ENCODE data around the gene GFOD1. TPM values are rescaled to one million over a fixed set of nuclear protein-coding genes. Genes with fewer than 3 reads are reported as not detected.

The GFOD1 gene
- total and polyA plus RNA-seq, 4 donors = 2.6 to 16.8 (median 5.0) TPM

DNA sequence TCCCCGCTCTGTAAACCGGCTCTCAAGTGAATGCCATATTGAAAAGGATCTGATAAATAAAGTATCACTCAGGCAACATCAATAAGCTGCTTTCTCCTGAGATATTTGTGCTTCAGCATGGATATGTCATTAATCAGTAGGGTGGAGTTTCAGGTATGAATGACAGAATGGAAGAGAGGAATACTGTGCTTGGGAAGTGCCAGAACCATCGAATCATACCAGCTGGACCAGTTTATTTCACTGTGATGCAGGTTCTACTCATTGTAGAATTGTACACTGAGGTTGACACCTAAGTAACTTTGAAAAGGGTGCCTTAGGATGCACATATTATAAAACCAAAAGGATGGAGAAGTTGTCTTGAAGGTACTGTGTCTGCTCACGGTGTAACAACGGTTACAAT lies 141.2 kb downstream of the GFOD1 start:
- TF ChIP-seq MAX (IDR thresholded peaks at IDR 0.05) = no peak
- no peak for TF ChIP-seq CTCF (IDR thresholded peaks at IDR 0.05; ENCODE audit: low read depth, low read length, missing input control)
- TF ChIP-seq FOXA2 (IDR thresholded peaks at IDR 0.05) = no peak
- TF ChIP-seq HNF4A (conservative IDR thresholded peaks at IDR 0.05) = no peak
- TF ChIP-seq NR2F2 (IDR thresholded peaks at IDR 0.05) = no peak
- TF ChIP-seq EGR1 (IDR thresholded peaks at IDR 0.05; ENCODE audit: low read depth in 2 of 2) = no peak
- TF ChIP-seq JUND (IDR thresholded peaks at IDR 0.05) = no peak
- no peak for TF ChIP-seq YY1 (IDR thresholded peaks at IDR 0.05)
- no peak for TF ChIP-seq RAD21 (IDR thresholded peaks at IDR 0.05)
- TF ChIP-seq, protein P1, sequence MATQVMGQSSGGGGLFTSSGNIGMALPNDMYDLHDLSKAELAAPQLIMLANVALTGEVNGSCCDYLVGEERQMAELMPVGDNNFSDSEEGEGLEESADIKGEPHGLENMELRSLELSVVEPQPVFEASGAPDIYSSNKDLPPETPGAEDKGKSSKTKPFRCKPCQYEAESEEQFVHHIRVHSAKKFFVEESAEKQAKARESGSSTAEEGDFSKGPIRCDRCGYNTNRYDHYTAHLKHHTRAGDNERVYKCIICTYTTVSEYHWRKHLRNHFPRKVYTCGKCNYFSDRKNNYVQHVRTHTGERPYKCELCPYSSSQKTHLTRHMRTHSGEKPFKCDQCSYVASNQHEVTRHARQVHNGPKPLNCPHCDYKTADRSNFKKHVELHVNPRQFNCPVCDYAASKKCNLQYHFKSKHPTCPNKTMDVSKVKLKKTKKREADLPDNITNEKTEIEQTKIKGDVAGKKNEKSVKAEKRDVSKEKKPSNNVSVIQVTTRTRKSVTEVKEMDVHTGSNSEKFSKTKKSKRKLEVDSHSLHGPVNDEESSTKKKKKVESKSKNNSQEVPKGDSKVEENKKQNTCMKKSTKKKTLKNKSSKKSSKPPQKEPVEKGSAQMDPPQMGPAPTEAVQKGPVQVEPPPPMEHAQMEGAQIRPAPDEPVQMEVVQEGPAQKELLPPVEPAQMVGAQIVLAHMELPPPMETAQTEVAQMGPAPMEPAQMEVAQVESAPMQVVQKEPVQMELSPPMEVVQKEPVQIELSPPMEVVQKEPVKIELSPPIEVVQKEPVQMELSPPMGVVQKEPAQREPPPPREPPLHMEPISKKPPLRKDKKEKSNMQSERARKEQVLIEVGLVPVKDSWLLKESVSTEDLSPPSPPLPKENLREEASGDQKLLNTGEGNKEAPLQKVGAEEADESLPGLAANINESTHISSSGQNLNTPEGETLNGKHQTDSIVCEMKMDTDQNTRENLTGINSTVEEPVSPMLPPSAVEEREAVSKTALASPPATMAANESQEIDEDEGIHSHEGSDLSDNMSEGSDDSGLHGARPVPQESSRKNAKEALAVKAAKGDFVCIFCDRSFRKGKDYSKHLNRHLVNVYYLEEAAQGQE (IDR thresholded peaks at IDR 0.05) = no peak
- TF ChIP-seq GABPA (IDR thresholded peaks at IDR 0.05 in 1 of 2, conservative IDR thresholded peaks at IDR 0.05 in 1 of 2) = no peak
- no peak for TF ChIP-seq TAF1 (conservative IDR thresholded peaks at IDR 0.05)
- no peak for TF ChIP-seq FOXA1 (IDR thresholded peaks at IDR 0.05)
- TF ChIP-seq ZBTB33 (IDR thresholded peaks at IDR 0.05) = no peak
- no peak for TF ChIP-seq SP1 (IDR thresholded peaks at IDR 0.05)
- WGBS = 95% methylated on average over 5 of the region's 5 CpGs
- no peak for DNase-seq (ENCODE audit: low spot score)
- Histone ChIP-seq H3K9ac (ENCODE audit: low read depth in 1 of 2, low read length in 2 of 2) (no peak overlapping the region), H3K27me3 (ENCODE audit: control insufficient read depth in 4 of 4, insufficient read depth in 4 of 4, low read length in 3 of 4) (no peaks in the 10 kb centered on the region), H3K4me1 (ENCODE audit: control insufficient read depth in 4 of 4, insufficient read depth in 4 of 4, low read length in 3 of 4) (no peaks in the 10 kb centered on the region), H3K27ac (ENCODE audit: low read depth in 1 of 2, low read length in 2 of 2) (no peak overlapping the region), H3K36me3 (ENCODE audit: control insufficient read depth in 4 of 4, insufficient read depth in 3 of 4, low read depth in 1 of 4, low read length in 3 of 4) (no peaks in the 10 kb centered on the region), H3K4me3 (ENCODE audit: low read depth in 1 of 3, low read length in 3 of 3) (no peak overlapping the region), H3K9me3 (ENCODE audit: control insufficient read depth in 4 of 4, low read length in 3 of 4) (no peaks in the 10 kb centered on the region)

DNA sequence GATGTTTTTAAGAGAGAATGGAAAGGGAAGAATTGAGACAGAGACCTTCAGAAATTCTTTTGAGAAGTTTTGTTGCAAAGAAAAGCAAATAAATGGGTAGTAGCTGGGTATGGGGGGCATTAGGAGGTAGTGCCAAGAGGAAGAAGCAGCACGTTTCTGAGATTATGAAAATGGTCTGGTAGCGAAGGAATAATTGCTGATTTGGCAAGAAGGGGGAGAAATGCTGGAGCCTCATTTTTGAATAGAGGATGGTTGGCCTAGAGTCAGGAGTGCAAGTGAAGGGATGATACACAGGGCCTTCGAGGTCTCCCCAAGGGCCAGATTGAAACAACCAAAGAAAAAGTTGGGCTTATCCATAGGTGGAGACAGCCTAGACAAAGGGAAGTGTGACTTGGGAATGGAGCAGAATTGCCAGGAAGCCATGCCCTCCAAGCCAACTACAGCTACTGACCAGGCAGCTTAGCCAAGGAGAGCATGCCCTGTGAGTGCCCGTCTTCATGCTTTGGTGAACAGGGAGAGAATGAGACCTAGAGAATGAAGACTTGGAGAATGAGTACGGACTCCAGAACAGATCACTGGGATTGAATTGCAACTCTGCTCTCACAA lies 144.9 kb downstream of the GFOD1 start:
- Histone ChIP-seq H3K9me3 (ENCODE audit: control insufficient read depth in 4 of 4, low read length in 3 of 4) (no peaks in the 10 kb centered on the region), H3K36me3 (ENCODE audit: control insufficient read depth in 4 of 4, insufficient read depth in 3 of 4, low read depth in 1 of 4, low read length in 3 of 4) (no peaks in the 10 kb centered on the region), H3K27me3 (ENCODE audit: control insufficient read depth in 4 of 4, insufficient read depth in 4 of 4, low read length in 3 of 4) (no peaks in the 10 kb centered on the region), H3K9ac (ENCODE audit: low read depth in 1 of 2, low read length in 2 of 2) (no peak overlapping the region), H3K4me3 (ENCODE audit: low read depth in 1 of 3, low read length in 3 of 3) (no peak overlapping the region), H3K4me1 (ENCODE audit: control insufficient read depth in 4 of 4, insufficient read depth in 4 of 4, low read length in 3 of 4) (no peaks in the 10 kb centered on the region), H3K27ac (ENCODE audit: low read depth in 1 of 2, low read length in 2 of 2) (no peak overlapping the region)
- WGBS = 85% methylated on average over 5 of the region's 5 CpGs
- no peak for DNase-seq (ENCODE audit: low spot score)
- TF ChIP-seq HNF4A (conservative IDR thresholded peaks at IDR 0.05) = no peak
- no peak for TF ChIP-seq FOXA2 (IDR thresholded peaks at IDR 0.05)
- no peak for TF ChIP-seq RXRA (IDR thresholded peaks at IDR 0.05)
- TF ChIP-seq HNF4G (IDR thresholded peaks at IDR 0.05) = no peak
- TF ChIP-seq CTCF (IDR thresholded peaks at IDR 0.05; ENCODE audit: low read depth, low read length, missing input control) = no peak
- TF ChIP-seq EGR1 (IDR thresholded peaks at IDR 0.05; ENCODE audit: low read depth in 2 of 2) = no peak
- TF ChIP-seq, protein P2, sequence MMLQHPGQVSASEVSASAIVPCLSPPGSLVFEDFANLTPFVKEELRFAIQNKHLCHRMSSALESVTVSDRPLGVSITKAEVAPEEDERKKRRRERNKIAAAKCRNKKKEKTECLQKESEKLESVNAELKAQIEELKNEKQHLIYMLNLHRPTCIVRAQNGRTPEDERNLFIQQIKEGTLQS (IDR thresholded peaks at IDR 0.05) = no peak
- TF ChIP-seq ZBTB33 (IDR thresholded peaks at IDR 0.05) = no peak
